H1 (cell line): ENCODE measurements around the gene BMPR1A. TPM values are rescaled to one million over a fixed set of nuclear protein-coding genes. Genes with fewer than 3 reads are reported as not detected.

ENCODE experiments used
- BCL11A ChIP-seq, 2 experiments: IDR thresholded peaks; one replicate each; pipeline ENCODE4 v1.6.1; 2011; ENCODE audit warnings: low read depth in 2 of 2, low read length in 2 of 2, mild to moderate bottlenecking in 2 of 2
- FOSL1 ChIP-seq: IDR thresholded peaks from 2 replicates; pipeline ENCODE4 v1.6.1; 2011; ENCODE audit warnings: mild to moderate bottlenecking, low read depth, low read length, moderate library complexity; ENCODE audit not compliant: insufficient read depth
- POLR2AphosphoS5 ChIP-seq: IDR thresholded peaks from 2 replicates; pipeline ENCODE4 v1.6.1; 2011; ENCODE audit warnings: low read depth, low read length
- SIX5 ChIP-seq: IDR thresholded peaks from 2 replicates; pipeline ENCODE4 v1.6.1; 2011; ENCODE audit warnings: mild to moderate bottlenecking, low read depth, low read length
- SP4 ChIP-seq: IDR thresholded peaks from 2 replicates; pipeline ENCODE4 v1.6.1; 2012; ENCODE audit warnings: low read length, inconsistent platforms
- ZNF274 ChIP-seq: IDR thresholded peaks from 2 replicates; pipeline ENCODE4 v1.7.0; 2012; ENCODE audit warnings: low read length, borderline replicate concordance; ENCODE audit errors: extremely low read depth
- polyA plus RNA-seq, 7 experiments: library from polyadenylated mRNA; depleted of rRNA in 3 of 7; stranded (reverse) in 5 of 7; unstranded in 2 of 7; fragments of >200 nt in 5 of 7; fragments of 200-250 nt in 2 of 7; gene quantifications; 1 replicate in 5 of 7; 2 replicates in 1 of 7; 4 replicates in 1 of 7; pipeline versions ENCODE4 v1.2.1 to v1.2.3, GENCODE V29; 2011 to 2013; ENCODE audit warnings: missing spikeins in 2 of 7, mixed read lengths in 2 of 7
- total RNA-seq: library from RNA; stranded (reverse); fragmentation: NEBNext Ultra II Directional; extraction: Animal tissue kit (Norgen Biotek cat#: 25700); gene quantifications from 2 replicates; pipeline ENCODE4 v1.2.1, GENCODE V29; 2021

BMPR1A gene
- total and polyA plus RNA-seq, 2 of the 8 experiments (the other 6 are each of a cell fraction or from before 2014, with no cell fraction given): 34.4 to 129 TPM

DNA sequence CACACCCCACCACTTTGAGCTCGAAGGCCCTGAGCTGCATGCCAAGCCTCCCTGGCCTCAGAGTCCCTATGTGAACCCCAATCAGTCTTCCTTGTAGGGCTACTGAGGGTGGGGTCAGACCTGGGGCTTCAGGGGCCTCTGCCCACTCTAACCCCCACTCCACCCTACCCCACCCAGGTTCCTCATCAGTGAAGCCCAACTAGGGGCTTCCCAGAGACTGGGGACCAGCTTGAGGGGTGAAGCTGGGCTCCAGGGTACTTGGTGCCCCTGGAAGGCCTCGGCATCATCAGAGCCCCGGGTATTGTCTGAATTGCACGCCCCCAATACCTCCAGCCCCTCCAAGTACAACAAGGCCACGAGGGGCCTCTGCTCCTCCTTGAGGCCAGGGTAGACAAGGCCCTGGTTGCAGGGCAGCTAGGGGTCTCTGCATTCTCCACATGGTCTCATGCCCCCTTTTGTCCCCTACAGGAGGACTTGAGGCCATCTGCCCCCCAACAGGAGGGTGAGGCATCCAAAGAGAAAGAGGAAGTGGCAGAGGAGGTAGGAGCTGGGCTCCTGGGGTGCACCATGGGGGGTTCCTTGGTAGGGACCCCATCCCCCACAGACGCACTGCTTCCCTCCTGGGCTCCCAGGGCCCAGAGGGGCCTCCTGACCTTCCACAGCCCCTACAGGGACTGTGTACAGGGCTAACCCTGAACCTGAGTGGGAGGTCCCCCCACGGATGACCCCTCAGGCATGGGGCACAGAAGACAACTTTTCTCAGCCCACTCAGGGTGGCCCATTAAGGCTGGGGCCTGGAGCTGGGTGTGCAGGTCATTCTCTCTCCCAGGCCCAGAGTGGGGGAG, 205.9 kb downstream of the BMPR1A start (continued):
- TF ChIP-seq POLR2AphosphoS5 (no peak), BCL11A (IDR thresholded peaks at IDR 0.05; ENCODE audit: low read depth in 2 of 2, low read length in 2 of 2) (no peak), SP4 (no peak), FOSL1 (no peak), ZNF274 (no peak), SIX5 (no peak)
